NCI-H1048 (cell line): Measurements from ENCODE around the gene XPO4.
"Not testable (repeated sequence)": the region's sequence is repeated elsewhere in the genome, so short reads cannot be mapped to it uniquely, and the experiment has no call there.

Experiments used
- DNase-seq: peaks from one replicate; lab custom pipeline; 2025; lab: John Stamatoyannopoulos, UW

Gene XPO4

DNA sequence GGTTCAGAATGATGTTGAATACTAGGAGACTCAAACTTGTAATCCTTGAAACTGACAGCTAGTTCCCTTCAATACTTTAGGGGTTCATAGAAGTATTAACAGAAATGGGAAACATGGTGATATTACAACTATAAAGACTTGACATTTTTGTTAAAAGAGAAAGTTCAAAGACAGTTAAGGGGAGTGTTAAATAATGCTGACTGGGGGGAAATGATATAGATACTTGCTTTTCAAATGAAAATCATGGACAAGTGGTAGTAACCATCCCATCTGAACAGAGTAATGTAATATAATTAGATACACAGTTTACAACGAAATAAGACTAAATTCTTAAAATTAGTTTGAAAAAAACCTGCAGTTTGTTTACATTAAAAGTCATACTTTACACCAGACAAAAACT, 122.2 kb downstream of the XPO4 start:
- no peak for DNase-seq

DNA sequence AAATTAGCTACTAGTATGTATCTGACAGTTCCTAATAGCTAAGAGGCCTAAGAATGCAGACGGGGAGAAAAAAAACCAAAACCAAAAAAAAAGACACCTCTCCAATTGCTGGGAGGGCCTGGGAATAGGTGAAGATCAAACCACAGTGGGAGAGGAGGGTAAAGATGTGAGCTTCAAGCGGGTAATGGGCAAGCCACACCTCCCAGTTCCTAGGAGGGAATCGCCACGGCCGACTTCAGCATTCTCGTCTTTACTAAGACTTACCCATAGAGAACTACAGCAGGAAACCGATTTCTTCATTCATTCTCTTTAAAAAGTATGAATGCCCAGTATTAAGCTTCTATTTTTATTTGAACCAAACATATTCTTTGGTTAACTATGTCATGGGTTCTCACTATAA, 123.1 kb downstream of the XPO4 start:
- no peak for DNase-seq

DNA sequence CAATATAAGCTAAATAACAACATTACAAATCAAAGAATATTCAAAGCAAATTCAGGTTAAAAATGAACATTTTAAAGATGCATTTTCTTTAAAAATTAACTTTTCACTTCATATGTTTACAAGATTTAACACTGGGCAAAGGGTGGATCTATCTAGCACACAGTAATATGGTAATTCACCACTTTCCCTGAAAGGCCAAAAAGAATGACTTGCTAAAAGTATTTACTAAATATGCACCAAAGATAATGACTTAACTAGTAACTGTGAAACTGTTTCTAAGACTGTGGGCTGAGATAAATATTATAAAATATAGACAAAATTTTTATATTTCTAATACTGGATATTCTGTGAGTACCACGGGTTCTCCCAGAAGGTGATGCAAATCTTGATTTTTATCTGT, 124.2 kb downstream of the XPO4 start:
- no peak for DNase-seq

DNA sequence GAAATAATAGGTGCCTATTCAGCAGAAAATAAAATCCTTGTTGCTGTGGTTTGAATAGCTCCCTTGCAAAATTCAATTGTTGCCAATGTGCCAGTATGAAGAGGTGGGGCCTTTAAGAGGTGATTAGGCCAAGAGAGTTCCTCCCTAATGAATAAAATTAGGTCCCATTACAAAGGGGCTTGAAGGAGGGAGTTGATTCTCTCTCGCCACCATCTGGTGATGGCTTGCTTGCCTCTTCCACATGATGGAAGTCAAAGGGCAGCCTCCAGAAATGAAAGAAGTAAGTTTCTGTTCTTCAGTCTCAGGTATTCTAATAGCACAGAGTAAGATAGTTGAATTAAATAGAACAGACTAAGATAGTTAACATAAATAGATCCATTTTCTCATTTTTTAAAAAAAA, 125.8 kb downstream of the XPO4 start:
- DNase-seq = no peak

DNA sequence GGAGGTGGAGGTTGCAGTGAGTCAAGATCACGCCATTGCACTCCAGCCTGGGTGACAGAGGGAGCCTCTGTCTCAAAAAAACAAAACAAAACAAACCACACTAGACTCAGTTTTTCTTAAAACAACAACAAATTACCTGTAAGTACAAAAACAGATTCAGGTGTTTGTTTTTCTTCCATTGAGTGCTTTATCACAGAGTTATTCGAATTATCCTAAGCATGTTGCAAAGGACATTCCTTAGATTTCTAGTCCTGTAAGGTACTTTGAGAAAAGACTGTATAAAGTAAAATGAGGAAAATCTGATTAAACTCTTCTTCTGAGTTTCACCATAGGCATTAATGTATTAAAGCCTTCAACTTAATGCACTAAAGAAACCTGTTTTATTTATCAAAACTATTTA, 126.6 kb downstream of the XPO4 start:
- no peak for DNase-seq

DNA sequence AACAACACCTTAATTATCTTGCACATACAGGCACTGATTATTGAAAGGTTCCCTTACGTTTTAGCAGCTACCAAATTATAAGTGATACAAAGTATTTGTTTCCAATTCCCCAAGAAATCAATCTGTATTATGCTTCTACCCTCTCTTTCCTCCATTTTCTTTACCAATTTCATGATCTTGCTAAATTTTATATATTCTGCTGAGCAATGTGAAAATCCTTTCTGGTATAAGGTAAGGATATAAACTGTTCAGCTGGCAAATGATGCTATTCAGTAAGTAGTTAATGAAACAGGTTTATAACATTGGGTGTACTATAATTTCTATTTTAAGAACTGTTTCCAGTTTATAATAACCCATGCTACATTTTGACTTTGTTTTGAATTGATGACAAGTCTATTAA, 127.8 kb downstream of the XPO4 start:
- no peak for DNase-seq

DNA sequence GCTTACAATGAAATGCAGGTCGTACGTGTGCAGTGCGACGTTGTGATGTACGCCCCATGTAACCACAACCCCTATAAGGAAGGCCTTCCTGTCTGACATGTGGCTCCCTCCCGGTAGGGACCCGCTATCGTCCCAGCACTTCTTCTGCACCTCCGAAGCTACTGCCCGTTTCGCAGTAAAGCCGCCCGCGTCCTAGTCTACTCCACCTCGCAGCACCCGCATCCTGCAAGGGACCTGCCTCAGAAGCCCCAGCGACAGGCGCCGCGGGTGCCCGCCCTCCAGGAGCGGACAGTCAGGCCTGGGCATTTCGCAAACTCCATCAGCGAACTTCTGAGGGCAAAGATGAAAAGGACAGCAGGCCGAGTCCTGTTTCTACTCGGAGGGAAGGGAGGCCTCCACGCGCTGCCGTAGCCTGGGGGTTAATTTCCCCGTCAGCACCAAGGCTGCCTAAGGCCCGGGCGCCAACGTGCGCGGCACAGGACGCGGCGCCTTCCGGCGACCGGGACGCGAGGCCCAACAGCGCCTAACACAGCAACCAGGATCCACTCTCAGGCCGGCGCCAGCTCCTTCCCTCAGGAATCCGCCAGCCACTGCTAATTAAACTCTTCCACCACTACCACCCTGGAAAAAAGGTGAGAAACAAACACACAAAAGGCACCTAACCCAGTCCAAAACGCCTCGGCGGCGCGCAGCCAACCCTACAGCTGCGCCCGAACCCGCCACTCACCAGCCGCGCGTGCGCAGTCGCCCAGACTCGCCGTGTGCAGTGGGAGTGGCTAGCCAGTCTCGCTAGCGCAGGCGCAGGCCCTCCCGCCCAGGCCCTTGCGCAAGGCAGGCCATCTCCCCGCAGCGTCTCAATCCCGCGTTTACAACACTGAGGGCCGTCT, 129.1 kb downstream of the XPO4 start, which contains the start of gene EEF1AKMT1:
EEF1AKMT1 (minus strand) TSS at position 768 of the 887 bp plus-strand sequence. CDS start 16,363 bp downstream, outside the sequence.
- DNase-seq = peak; percentile 83

DNA sequence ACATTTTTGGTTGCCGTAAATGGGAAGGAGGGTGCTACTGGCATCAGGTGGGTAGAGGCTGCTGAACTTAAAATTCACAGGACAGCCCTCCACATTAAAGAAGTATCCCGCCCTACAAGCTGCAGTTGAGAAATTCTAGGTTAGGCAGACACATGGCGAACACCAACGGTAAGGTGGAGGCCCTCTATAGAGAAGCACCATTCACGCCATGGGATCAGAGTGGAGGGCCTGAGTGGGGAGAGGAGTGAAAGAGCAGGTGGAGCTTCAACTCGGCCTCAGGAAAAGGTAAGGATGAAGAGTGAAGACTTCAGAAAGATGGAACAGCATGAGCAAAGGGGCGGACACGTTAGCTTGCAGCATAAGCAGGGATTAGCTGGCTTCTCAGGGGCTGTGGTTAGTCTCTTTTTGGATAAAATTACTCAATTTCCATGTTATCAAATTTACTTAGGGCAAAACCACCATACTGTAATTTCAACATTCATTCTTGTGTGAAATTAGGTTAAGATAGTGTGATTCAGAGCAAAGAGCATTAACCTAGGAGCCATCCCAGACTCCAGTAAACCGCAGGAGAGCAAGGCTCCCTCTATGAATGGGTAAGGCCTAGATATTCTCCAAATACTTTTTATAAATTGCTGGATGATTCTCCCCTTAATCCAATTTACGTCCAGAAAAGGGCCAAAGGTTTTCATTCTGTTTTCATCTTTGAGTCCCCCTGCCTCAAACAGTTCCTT, 130.0 kb downstream of the XPO4 start:
- DNase-seq = no peak

DNA sequence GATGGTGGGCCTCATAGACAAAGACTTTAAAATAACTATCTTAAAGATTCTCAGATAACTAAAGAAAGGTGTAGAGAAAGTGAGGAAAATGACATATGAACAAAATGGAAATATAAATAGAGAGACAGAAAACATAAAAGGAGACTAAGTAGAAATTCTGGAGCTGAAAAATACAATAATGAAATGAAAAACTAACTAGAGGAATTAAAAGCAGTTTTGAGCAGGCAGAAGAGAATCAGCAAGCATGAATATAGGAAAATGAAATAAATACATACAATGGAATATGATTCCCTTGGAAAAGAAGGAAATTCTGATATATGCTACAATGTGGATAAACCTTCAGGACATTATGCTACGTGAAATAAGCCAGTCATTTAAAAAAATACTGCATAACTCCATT, 132.7 kb downstream of the XPO4 start:
- DNase-seq = no peak

DNA sequence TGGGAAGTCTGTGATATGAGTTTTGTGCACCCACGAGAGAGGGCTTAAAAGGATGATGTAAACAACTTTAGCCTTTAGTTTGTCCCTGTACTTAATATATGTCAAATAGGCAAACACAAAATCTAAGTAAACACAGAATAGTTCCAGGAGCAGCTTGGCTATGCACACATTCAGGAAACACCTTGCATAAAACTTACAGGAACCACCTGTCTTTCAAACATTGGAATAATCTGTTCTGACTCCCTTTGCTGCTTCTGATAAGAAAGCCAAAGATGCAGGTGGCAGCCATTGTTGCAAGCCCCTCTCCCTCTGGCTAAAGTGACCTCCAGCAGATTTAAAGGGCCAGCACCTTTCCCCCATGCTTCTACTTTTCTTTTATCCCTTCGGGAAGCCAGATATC, 133.5 kb downstream of the XPO4 start:
- DNase-seq = no peak

DNA sequence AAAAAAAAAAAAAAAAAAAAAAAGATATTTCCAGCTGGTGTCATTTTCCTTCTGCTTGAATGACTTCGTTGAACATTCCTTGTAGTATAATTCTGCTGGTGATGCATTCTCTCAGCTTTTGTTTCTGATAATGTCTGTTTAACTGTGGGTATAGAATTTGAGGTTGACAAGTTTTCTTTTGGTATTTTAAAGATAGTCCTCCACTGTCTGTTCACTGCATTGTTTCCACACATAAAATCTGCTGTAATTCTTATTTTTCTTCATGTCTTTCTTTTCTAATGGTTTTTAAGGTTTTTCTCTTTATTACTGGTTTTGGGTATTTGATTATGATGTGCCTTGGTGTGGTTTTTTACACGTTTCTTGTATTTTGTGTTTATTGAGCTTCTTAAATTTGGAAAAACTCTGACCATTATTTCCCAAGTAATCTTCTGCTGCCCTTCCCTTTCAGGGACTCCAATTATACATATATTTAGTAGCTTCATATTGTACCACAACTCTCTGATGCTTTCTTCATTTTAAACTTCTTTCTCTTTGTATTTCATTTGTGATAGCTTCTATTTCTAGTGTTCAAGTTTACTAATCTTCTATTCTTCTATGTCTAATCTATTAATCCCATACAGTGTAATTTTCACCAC, 135.1 kb downstream of the XPO4 start:
- no peak for DNase-seq

DNA sequence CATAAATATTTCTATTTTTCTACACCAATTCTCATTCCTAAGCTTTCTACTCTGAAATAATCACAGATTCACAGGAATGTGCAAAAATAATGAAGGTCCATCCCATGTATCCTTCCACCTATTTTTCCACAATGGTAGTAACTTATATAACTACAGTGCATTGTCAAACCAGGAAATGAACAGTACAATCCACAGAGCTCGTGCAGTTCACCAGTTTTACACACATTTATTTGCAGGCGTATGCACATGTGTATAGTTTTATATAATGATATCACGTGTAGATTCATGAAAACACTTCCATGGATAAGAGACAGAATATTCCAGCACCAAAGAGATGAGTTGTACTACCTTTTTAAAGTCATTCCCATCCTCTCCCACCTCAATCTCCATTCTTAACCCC, 141.7 kb downstream of the XPO4 start:
- no peak for DNase-seq

DNA sequence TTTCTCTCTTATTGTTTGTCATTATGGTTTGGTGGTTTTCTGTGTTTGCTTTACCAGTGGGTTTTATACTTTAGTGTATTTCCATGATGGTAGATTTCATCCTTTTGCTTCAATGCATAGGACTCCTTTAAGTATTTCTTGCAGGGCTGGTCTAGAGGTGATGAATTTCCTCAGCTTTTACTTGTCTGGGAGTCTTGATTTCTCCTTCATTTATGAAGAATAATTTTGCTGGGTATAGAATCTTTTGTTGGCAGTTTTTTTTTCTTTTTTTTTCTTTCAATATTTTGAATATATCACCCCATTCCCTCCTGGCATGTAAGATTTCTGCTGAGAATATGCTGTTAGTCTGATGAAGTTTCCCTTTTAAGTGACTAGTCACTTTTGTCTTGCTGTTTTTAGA, 148.5 kb downstream of the XPO4 start:
- DNase-seq = no peak

DNA sequence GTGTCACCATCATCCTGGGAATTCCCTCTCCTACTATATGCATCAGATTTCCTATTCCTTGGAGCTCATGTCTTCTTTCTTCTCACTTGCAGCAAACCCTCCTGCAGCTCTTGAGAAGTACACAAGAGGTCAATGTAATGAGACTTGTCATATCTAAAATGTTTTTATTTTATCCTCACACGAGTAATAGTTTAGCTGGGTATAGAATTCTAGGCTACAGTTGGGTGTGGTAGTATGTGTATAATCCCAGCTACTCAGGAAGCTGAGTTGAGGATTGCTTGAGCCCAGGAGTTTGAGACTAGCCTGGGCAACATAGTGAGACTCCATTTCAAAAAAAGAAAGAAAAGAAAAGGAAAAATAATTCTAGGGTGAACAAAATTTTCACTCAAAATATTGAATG, 153.2 kb downstream of the XPO4 start:
- DNase-seq = no peak

DNA sequence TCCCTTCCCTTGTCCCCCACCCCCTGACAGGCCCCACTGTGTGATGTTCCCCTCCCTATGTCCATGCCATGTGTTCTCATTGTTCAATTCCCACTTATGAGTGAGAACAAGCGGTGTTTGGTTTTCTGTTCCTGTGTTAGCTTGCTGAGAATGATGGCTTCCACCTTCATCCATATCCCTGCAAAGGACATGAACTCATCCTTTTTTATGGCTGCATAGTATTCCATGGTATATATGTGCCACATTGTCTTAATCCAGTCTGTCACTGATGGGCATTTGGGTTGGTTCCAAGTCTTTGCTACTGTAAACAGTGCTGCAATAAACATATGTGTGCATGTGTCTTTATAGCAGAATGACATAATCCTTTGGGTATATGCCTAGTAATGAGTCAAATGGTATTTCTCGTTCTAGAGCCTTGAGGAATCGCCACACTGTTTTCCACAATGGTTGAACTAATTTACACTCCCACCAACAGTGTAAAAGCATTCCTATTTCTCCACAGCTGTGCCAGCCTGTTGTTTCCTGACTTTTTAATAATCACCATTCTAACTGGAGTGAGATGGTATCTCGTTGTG, 158.6 kb downstream of the XPO4 start:
- not testable (repeated sequence) for DNase-seq

DNA sequence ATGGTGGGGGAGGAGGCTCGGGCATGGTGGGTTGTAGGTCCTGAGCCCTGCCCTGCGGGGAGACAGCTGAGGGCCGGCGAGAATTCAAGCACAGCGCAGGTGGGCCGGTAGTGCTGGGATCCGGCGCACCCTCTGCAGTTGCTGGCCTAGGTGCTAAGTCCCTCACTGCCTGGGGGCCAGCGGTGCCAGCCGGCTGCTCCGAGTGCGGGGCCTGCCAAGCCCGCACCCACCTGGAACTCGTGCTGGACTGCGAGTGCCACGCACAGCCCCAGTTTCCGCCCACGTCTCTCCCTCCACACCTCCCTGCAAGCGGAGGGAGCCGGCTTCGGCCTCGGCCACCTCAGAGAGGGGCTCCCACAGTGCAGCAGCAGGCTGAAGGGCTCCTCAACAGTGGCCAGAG, 162.5 kb downstream of the XPO4 start:
- no peak for DNase-seq

DNA sequence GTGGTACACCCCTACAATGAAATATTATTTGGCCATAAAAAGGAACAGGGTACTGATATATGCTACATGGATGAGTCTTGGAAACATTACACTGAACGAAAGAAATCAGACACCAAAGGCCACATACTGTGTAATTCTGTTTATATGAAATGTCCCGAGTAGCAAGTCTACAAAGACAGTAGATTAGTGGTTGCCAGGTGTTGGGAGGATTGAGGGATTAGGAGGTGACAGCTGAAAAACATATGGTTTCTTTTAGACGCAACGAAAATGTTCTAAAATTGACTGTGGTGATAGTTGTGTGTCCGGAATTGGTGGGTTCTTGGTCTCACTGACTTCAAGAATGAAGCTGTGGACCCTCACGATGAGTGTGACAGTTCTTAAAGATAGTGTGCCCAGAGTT, 163.9 kb downstream of the XPO4 start:
- no peak for DNase-seq

DNA sequence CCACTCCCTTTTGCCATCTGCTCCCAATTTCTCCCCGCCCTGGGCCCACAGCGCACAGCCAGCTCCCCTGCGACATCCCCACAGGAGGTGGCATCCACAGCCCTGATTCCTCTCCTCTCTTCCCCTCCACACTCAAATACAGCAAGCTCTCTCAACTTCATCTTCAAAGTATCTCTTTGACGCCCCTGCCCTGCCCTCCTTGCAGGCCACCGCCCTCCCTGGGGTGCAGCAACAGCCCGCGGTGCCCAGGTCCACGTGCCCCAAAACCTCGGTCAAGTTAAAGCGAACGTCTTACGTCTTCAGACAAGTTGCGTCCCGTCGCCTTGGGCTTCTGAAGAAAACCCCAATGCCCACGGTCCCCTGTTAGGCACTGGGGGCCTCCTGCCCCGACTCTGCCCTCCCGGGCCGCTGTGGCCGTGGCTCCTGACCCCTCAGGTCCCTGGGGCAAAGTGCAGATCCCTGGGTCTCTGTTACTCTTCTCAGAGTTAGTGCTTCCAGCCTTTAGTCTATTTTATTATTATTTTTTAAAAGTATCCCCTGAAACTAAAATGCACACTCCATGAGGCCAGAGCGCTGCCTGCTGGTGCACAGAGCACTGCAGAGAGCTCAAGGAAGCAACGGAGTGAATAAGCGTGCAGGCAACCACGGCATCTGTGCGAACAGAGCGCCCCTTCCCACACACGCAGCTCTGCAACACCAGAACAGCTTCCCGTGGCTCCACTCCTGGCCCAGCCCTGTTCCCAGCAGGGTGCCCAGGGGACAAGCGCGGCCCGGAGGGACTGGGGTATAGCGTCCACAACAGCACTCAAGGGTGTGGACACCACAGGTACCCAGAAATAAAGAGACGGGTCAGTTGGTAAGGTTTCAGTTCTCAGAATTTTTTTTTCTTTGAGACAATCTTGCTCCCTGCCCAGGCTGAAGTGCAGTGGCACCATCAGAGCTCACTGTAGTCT, 172.6 kb downstream of the XPO4 start:
- DNase-seq = no peak

DNA sequence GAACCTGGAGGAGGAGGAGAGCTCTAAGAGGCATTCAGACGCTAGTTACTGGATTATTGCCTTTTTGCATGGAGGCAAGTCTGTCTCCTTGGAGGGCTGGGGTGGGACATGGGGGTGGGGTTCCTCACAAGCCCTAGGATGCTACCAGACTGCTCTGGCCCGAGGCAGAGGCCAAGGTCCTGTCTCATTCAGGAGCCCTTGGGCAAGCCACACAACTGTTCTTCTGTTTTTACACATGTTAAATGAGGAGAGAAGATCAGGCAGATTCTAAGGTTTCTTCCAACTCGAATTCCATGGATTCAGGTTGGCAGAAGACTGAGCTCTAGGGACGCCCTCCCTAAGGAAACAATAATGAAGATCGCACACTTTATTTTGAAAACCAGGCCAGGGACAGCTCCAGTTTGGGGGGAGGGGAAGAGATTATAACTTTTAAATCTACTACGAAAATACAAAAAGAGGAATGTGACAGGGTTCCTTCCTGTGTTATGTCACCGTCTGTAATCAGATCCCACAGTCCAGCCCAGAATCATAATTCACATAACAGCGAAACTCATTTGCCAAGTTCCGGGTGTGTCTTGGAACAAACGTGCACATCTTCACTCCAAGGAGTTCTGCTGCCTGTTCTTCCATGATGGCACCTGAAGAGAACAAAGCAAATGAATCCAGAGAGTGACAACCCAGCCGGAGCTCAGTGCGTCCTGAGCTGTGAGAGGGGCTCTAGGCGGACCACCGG, 173.8 kb downstream of the XPO4 start:
- DNase-seq = no peak

DNA sequence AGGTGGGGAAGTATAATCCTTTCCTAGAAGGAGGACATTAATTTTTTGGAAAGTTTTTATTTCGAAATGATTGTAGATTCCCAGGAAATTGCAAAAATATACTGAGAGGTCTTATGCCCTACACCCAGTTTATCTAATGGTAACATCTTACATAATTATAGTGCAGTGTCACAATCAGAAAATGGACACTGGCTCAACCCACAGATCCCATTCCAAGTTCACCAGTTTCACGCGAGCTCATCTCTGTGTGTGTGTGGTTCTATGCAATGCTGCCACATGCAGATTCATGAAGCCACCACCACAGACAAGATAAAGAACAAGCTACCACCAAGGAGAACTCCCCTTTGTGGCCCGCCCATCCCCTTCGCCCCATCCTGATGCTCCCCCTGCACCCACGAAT, 174.7 kb downstream of the XPO4 start:
- DNase-seq = no peak
